Activated effector memory CD4-positive, alpha-beta T cell treated with Interleukin-2 at 50 U/mL for 16 hours (primary cell): ENCODE results near the gene TBXA2R.
"Not testable (repeated sequence)": the region's sequence is repeated elsewhere in the genome, so short reads cannot be mapped to it uniquely, and the experiment has no call there.

Experiments
- DNase-seq: peaks from one replicate; pipeline ENCODE4 v3.0.0-alpha.2; 2020

The TBXA2R gene

GRCh38 chr19:3604987-3605343 is 1.7 kb downstream of the TBXA2R start:
- DNase-seq, result peak; percentile 4

GRCh38 chr19:3604227-3604986 is 2.3 kb downstream of the TBXA2R start:
- DNase-seq, result no peak

- no peak for DNase-seq
Observed at GRCh38 chr19:3603121-3603811, 3.4 kb downstream of the TBXA2R start.

- no peak for DNase-seq
Observed at GRCh38 chr19:3601021-3601420, 5.7 kb downstream of the TBXA2R start.

- no peak for DNase-seq
Observed at GRCh38 chr19:3599776-3600187, 6.9 kb downstream of the TBXA2R start.

- DNase-seq, result no peak
Observed at GRCh38 chr19:3595521-3596061, 11.1 kb downstream of the TBXA2R start.

GRCh38 chr19:3593156-3593555 is 13.5 kb downstream of the TBXA2R start:
- DNase-seq, result no peak

- no peak for DNase-seq
Observed at GRCh38 chr19:3591876-3592613, 14.6 kb downstream of the TBXA2R start.

GRCh38 chr19:3590991-3591659 is 15.6 kb downstream of the TBXA2R start:
- no peak for DNase-seq

GRCh38 chr19:3589949-3590348 is 16.7 kb downstream of the TBXA2R start:
- DNase-seq, result no peak

GRCh38 chr19:3589439-3589838 is 17.2 kb downstream of the TBXA2R start:
- DNase-seq, result no peak

GRCh38 chr19:3586707-3587346 is 19.8 kb downstream of the TBXA2R start:
- DNase-seq, result no peak

GRCh38 chr19:3586127-3586626 is 20.5 kb downstream of the TBXA2R start:
- DNase-seq, result no peak

GRCh38 chr19:3585301-3586126 is 21.2 kb downstream of the TBXA2R start, which contains the start of gene GIPC3:
GIPC3 (plus strand) TSS chr19:3585478; CDS start chr19:3585598, 120 bp downstream.
- DNase-seq, result no peak

- not testable (repeated sequence) for DNase-seq
Observed at GRCh38 chr19:3584036-3584802, 22.5 kb downstream of the TBXA2R start.

- DNase-seq, result not testable (repeated sequence)
Observed at GRCh38 chr19:3581792-3582191, 24.9 kb downstream of the TBXA2R start.

GRCh38 chr19:3580156-3580934 is 26.3 kb downstream of the TBXA2R start:
- no peak for DNase-seq

- no peak for DNase-seq
Observed at GRCh38 chr19:3578390-3578789, 28.3 kb downstream of the TBXA2R start.

- no peak for DNase-seq
Observed at GRCh38 chr19:3577723-3578344, 28.8 kb downstream of the TBXA2R start.
